ENCODE data around the gene DOK7.
"Not testable (repeated sequence)": the region's sequence is repeated elsewhere in the genome, so short reads cannot be mapped to it uniquely, and the experiment has no call there.

Gene DOK7

GRCh38 chr4:3443750-3444309, 19.3 kb upstream of the DOK7 start:
- DNase-seq, result no peak

- no peak for DNase-seq
Measured at GRCh38 chr4:3444351-3445110, 18.6 kb upstream of the DOK7 start.

- no peak for DNase-seq
Measured at GRCh38 chr4:3445111-3445820, 17.8 kb upstream of the DOK7 start.

- DNase-seq, result no peak
Measured at GRCh38 chr4:3445829-3446545, 17.1 kb upstream of the DOK7 start.

- no peak for DNase-seq
Measured at GRCh38 chr4:3446631-3447320, 16.3 kb upstream of the DOK7 start.

- no peak for DNase-seq
Measured at GRCh38 chr4:3447431-3448395, 15.4 kb upstream of the DOK7 start.

GRCh38 chr4:3449047-3449573, 14.0 kb upstream of the DOK7 start:
- DNase-seq, result no peak

GRCh38 chr4:3449574-3450534, 13.3 kb upstream of the DOK7 start:
- DNase-seq, result no peak

GRCh38 chr4:3450643-3451042, 12.5 kb upstream of the DOK7 start:
- DNase-seq, result no peak

GRCh38 chr4:3451956-3452355, 11.2 kb upstream of the DOK7 start:
- DNase-seq, result no peak

GRCh38 chr4:3452376-3452775, 10.7 kb upstream of the DOK7 start:
- DNase-seq, result no peak

- DNase-seq, result not testable (repeated sequence)
Measured at GRCh38 chr4:3455596-3455995, 7.5 kb upstream of the DOK7 start.

- no peak for DNase-seq
Measured at GRCh38 chr4:3458371-3458770, 4.7 kb upstream of the DOK7 start.

GRCh38 chr4:3459156-3459555, 4.0 kb upstream of the DOK7 start:
- DNase-seq, result not testable (repeated sequence)

- DNase-seq, result no peak
Measured at GRCh38 chr4:3460926-3461325, 2.2 kb upstream of the DOK7 start.

GRCh38 chr4:3461515-3462291, 1.4 kb upstream of the DOK7 start:
- DNase-seq, result no peak

GRCh38 chr4:3462321-3462789, 751 bp upstream of the DOK7 start:
- no peak for DNase-seq

GRCh38 chr4:3463556-3464348, 646 bp downstream of the DOK7 start:
- DNase-seq, result no peak

Measured in activated CD8-positive, alpha-beta memory T cell treated with anti-CD3 and anti-CD28 coated beads, Interleukin-2, amount 50 U/mL, for 4 hours (primary cell).